GM12875 (cell line): ENCODE data around the gene ZNF366.

Experiments used
- H3K4me3 ChIP-seq: one replicate; pipeline ENCODE4 v1.5.1; 2011; ENCODE audit warnings: low read depth, low read length, control low read depth
- CTCF ChIP-seq: IDR thresholded peaks from 2 replicates; pipeline ENCODE4 v1.5.1; 2011; ENCODE audit warnings: low read depth, mild to moderate bottlenecking, control low read depth, inconsistent platforms, low read length, moderate library complexity, borderline replicate concordance; ENCODE audit not compliant: insufficient read depth

ZNF366 gene

GRCh38 chr5:72463449-72464052 is 43.7 kb downstream of the ZNF366 start:
- TF ChIP-seq CTCF: no peak
- no peak overlapping the region for H3K4me3 ChIP-seq

- TF ChIP-seq CTCF: no peak
- no peak overlapping the region for H3K4me3 ChIP-seq
These were observed 46.8 kb downstream of the ZNF366 start for GRCh38 chr5:72460413-72460812.

GRCh38 chr5:72459913-72460312 is 47.3 kb downstream of the ZNF366 start:
- no peak for TF ChIP-seq CTCF
- no peak overlapping the region for H3K4me3 ChIP-seq

- no peak for TF ChIP-seq CTCF
- H3K4me3 ChIP-seq: no peak overlapping the region
These were observed 48.0 kb downstream of the ZNF366 start for GRCh38 chr5:72459089-72459661.

- H3K4me3 ChIP-seq: no peak overlapping the region
- no peak for TF ChIP-seq CTCF
These were observed 48.8 kb downstream of the ZNF366 start for GRCh38 chr5:72458407-72458806.

GRCh38 chr5:72457491-72457890 is 49.7 kb downstream of the ZNF366 start:
- no peak for TF ChIP-seq CTCF
- no peak overlapping the region for H3K4me3 ChIP-seq

GRCh38 chr5:72456391-72457074 is 50.7 kb downstream of the ZNF366 start:
- H3K4me3 ChIP-seq: no peak overlapping the region
- no peak for TF ChIP-seq CTCF
